ENCODE data around the gene SIVA1. TPM values are rescaled to one million over a fixed set of nuclear protein-coding genes. Genes with fewer than 3 reads are reported as not detected.

Gene SIVA1
- total and polyA plus RNA-seq, 4 donors = 67.5 to 212 (median 128) TPM

DNA sequence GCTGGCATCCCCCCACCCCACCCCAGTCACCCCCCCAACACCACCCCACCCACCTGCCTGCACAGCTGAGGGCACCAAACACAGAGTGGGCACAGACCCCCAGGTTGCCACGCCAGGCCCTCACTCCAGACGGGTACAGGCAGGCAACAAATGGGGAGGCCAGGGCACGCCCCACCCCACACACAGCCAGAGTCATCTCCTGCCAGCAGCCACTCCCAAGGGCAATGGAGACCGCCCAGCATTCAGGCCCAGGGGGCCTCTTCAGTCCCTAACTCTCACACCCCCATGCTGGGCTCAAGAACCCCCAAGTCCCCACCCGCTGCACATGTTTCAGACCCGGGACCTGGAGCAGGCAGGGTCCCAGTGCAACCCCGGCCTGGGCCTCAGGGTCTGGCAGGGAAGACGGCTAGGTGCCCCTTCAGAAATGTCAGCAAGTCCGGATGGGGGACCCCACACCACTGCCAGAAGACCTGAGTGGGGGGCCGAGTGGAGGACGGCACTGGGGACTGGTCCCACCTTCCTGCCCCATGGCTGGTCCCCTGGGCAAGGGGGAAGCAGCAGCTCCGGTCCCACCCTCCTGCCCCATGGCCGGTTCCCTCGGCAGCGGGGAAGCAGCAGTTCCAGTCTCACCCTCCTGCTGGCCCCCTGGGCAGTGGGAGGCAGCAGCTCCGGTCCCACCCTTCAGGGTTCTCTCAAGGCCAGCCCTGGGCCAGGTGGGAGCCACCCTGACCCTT, 30.7 kb downstream of the SIVA1 start:
- DNase-seq = no peak
- no peak for ATAC-seq (ENCODE audit: insufficient read depth, low FRiP score)
- Histone ChIP-seq H3K9me3 (ENCODE audit: control insufficient read depth in 4 of 4, insufficient read depth in 3 of 4, low read length in 3 of 4) (no peaks in the 10 kb centered on the region), H3K4me1 (ENCODE audit: control insufficient read depth in 5 of 5, insufficient read depth in 5 of 5, low read length in 5 of 5) (peaks cover 0 to 33% (median 26%) of the 10 kb centered on the region in 5 donors), H3K4me3 (no peak overlapping the region), H3K9ac (ENCODE audit: insufficient read depth in 1 of 2, low read length in 2 of 2) (no peak overlapping the region), H3K27ac (ENCODE audit: low read depth in 1 of 2, low read length in 1 of 2) (no peak overlapping the region), H3K27me3 (ENCODE audit: control insufficient read depth in 3 of 3, insufficient read depth in 3 of 3, low read length in 2 of 3) (no peaks in the 10 kb centered on the region), H3K36me3 (ENCODE audit: control insufficient read depth in 4 of 4, insufficient read depth in 4 of 4, low read length in 4 of 4) (peaks cover 0 to 55% (median 1%) of the 10 kb centered on the region in 4 donors)
- 93 to 95% methylated on average over 16 of the region's 16 CpGs for whole genome bisulfite sequencing, 2 donors
- TF ChIP-seq, protein P1, sequence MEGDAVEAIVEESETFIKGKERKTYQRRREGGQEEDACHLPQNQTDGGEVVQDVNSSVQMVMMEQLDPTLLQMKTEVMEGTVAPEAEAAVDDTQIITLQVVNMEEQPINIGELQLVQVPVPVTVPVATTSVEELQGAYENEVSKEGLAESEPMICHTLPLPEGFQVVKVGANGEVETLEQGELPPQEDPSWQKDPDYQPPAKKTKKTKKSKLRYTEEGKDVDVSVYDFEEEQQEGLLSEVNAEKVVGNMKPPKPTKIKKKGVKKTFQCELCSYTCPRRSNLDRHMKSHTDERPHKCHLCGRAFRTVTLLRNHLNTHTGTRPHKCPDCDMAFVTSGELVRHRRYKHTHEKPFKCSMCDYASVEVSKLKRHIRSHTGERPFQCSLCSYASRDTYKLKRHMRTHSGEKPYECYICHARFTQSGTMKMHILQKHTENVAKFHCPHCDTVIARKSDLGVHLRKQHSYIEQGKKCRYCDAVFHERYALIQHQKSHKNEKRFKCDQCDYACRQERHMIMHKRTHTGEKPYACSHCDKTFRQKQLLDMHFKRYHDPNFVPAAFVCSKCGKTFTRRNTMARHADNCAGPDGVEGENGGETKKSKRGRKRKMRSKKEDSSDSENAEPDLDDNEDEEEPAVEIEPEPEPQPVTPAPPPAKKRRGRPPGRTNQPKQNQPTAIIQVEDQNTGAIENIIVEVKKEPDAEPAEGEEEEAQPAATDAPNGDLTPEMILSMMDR (IDR thresholded peaks at IDR 0.05; ENCODE audit: control extremely low read depth, extremely low read depth) = no peak

DNA sequence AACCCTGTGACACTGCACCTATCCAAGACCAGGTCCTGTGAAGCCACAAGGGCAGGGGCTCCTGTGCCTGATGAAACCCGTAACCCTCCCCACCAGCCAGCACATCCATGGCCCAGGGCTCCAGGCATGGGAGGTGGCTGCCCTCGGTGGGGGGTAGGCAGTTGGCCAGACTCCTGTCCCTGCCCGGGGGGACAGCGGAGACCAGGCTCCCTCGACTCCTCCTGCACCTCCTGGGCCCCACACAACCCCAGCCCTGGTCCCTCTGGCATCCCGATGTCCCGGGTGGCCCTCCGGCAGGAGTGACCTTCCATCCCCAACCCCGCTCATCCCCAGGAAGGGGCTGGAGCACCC, 31.2 kb downstream of the SIVA1 start:
- H3K4me1 ChIP-seq (ENCODE audit: control insufficient read depth in 5 of 5, insufficient read depth in 5 of 5, low read length in 5 of 5) = peaks cover 0 to 33% (median 26%) of the 10 kb centered on the region in 5 donors
- WGBS, 2 donors = 85 to 88% methylated on average over 9 of the region's 9 CpGs
- TF ChIP-seq, protein P1 (IDR thresholded peaks at IDR 0.05; ENCODE audit: control extremely low read depth, extremely low read depth) = no peak
- peaks cover 0 to 55% (median 1%) of the 10 kb centered on the region in 4 donors for H3K36me3 ChIP-seq (ENCODE audit: control insufficient read depth in 4 of 4, insufficient read depth in 4 of 4, low read length in 4 of 4)
- H3K4me3 ChIP-seq = no peak overlapping the region
- DNase-seq = no peak
- H3K27ac ChIP-seq (ENCODE audit: low read depth in 1 of 2, low read length in 1 of 2) = no peak overlapping the region
- H3K27me3 ChIP-seq (ENCODE audit: control insufficient read depth in 3 of 3, insufficient read depth in 3 of 3, low read length in 2 of 3) = no peaks in the 10 kb centered on the region
- no peak overlapping the region for H3K9ac ChIP-seq (ENCODE audit: insufficient read depth in 1 of 2, low read length in 2 of 2)
- no peaks in the 10 kb centered on the region for H3K9me3 ChIP-seq (ENCODE audit: control insufficient read depth in 4 of 4, insufficient read depth in 3 of 4, low read length in 3 of 4)
- ATAC-seq (ENCODE audit: insufficient read depth, low FRiP score) = no peak

DNA sequence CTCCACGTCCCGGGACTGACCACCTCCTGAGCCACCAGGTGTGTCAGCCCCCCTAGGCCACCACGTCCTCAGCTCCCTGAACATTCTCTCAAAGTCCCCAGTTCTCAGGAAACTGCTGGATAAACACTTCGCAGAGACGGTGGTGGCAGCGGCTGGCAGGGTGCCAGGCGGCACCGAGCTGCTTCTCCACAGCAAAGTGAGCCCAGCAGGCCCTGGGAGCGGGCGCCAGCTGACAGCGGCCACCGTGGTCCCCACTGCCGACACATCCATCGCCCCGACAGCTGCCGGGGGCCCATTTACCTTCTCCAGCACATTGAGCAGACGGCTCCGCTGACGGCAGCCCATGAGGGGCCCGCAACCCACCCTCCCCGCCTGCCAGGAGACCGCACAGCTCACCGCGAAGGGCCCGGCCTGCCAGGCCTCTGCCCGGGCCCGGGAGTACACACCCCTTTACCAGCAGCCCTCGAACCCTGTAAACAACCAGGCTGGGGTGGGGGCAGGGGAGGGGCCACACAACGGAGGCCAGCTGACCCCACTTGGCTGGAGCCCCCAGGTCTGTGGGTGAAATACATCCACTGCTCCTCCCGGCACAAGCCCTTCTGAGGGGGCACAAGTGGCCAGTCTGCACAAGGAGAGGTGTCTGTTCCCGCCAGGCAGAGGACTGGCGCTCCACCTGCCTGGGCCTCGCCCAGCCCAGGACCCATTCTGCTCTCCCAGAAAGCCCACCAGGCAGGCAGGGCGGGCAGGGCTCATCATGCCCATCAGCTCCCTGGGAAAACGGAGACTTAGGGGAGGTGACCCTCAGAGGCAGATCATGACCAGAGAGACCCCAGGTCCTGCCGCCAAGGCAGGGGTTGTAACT, 32.1 kb downstream of the SIVA1 start:
- WGBS, 2 donors = 52 to 67% methylated on average over 36 of the region's 36 CpGs
- TF ChIP-seq, protein P1 (IDR thresholded peaks at IDR 0.05; ENCODE audit: control extremely low read depth, extremely low read depth) = no peak
- H3K9me3 ChIP-seq (ENCODE audit: control insufficient read depth in 4 of 4, insufficient read depth in 3 of 4, low read length in 3 of 4) = no peaks in the 10 kb centered on the region
- peaks cover 0 to 53% (median 1%) of the 10 kb centered on the region in 4 donors for H3K36me3 ChIP-seq (ENCODE audit: control insufficient read depth in 4 of 4, insufficient read depth in 4 of 4, low read length in 4 of 4)
- H3K27me3 ChIP-seq (ENCODE audit: control insufficient read depth in 3 of 3, insufficient read depth in 3 of 3, low read length in 2 of 3) = no peaks in the 10 kb centered on the region
- H3K4me3 ChIP-seq = no peak overlapping the region
- DNase-seq = peak; percentile 52 to 83 (median 73)
- peaks cover 0 to 33% (median 26%) of the 10 kb centered on the region in 5 donors for H3K4me1 ChIP-seq (ENCODE audit: control insufficient read depth in 5 of 5, insufficient read depth in 5 of 5, low read length in 5 of 5)
- no peak for ATAC-seq (ENCODE audit: insufficient read depth, low FRiP score)
- H3K9ac ChIP-seq (ENCODE audit: insufficient read depth in 1 of 2, low read length in 2 of 2) = no peak overlapping the region
- H3K27ac ChIP-seq (ENCODE audit: low read depth in 1 of 2, low read length in 1 of 2) = peak overlapping the region in 1 of 2 donors; percentile 34
